CD14-positive monocyte (primary cell): ENCODE measurements around the gene CWC22. TPM values are rescaled to one million over a fixed set of nuclear protein-coding genes. Genes with fewer than 3 reads are reported as not detected.

ENCODE experiments used
- DNase-seq, 3 donors: peaks; one replicate each; pipeline ENCODE4 v3.0.0-alpha.2; 2011 to 2022
- H2AFZ ChIP-seq: 2 replicates; pipeline ENCODE4 v1.6.0; 2012; ENCODE audit warnings: mild to moderate bottlenecking, low read depth, low read length, inconsistent platforms; ENCODE audit not compliant: insufficient read depth, poor library complexity, severe bottlenecking
- H3K27ac ChIP-seq, 2 donors: 1 replicate in 1 of 2; 2 replicates in 1 of 2; pipeline ENCODE4 v1.5.1; 2012 to 2013; ENCODE audit warnings: low read length in 2 of 2, control low read depth in 1 of 2, inconsistent platforms in 1 of 2, low read depth in 1 of 2, mild to moderate bottlenecking in 1 of 2
- H3K27me3 ChIP-seq, 2 donors: one replicate each; pipeline versions ENCODE4 v1.6.0 to v1.6.1; 2011 to 2013; ENCODE audit warnings: low read length in 2 of 2; ENCODE audit not compliant: control insufficient read depth in 2 of 2, insufficient read depth in 2 of 2
- H3K36me3 ChIP-seq, 2 donors: replicated peaks in 1 of 2; 1 replicate in 1 of 2; 2 replicates in 1 of 2; pipeline versions ENCODE4 v1.5.1 to v1.6.1; 2012 to 2013; ENCODE audit warnings: low read length in 2 of 2, control low read depth in 1 of 2, inconsistent platforms in 1 of 2, mild to moderate bottlenecking in 1 of 2; ENCODE audit not compliant: insufficient read depth in 2 of 2, control insufficient read depth in 1 of 2
- H3K4me1 ChIP-seq, 2 donors: 1 replicate in 1 of 2; 2 replicates in 1 of 2; pipeline versions ENCODE4 v1.5.1 to v1.6.1; 2012 to 2013; ENCODE audit warnings: low read length in 2 of 2, control low read depth in 1 of 2, inconsistent platforms in 1 of 2, mild to moderate bottlenecking in 1 of 2, moderate library complexity in 1 of 2; ENCODE audit not compliant: insufficient read depth in 2 of 2, control insufficient read depth in 1 of 2
- H3K4me2 ChIP-seq: replicated peaks from 2 replicates; pipeline ENCODE3; 2012; ENCODE audit warnings: low read length, moderate library complexity, mild to moderate bottlenecking; ENCODE audit not compliant: poor library complexity, severe bottlenecking; ENCODE audit errors: extremely low read depth
- H3K4me3 ChIP-seq, 3 experiments: fragments of 200-600 bp in 1 of 3; sonication (generic) in 1 of 3; replicated peaks in 1 of 3; 1 replicate in 2 of 3; 2 replicates in 1 of 3; pipeline ENCODE4 v1.5.1; 2011 to 2013; ENCODE audit warnings: low read length in 3 of 3, mild to moderate bottlenecking in 3 of 3, control low read depth in 2 of 3, low read depth in 2 of 3, inconsistent platforms in 1 of 3, moderate library complexity in 1 of 3
- H3K79me2 ChIP-seq: 2 replicates; pipeline ENCODE4 v1.6.0; 2012; ENCODE audit warnings: mild to moderate bottlenecking, control low read depth, inconsistent platforms, low read length, moderate library complexity; ENCODE audit not compliant: insufficient read depth
- H3K9ac ChIP-seq: 2 replicates; pipeline ENCODE4 v1.6.0; 2017; ENCODE audit warnings: low read length, mild to moderate bottlenecking; ENCODE audit not compliant: insufficient read depth, poor library complexity, severe bottlenecking
- H3K9me3 ChIP-seq, 2 donors: replicated peaks in 1 of 2; 1 replicate in 1 of 2; 2 replicates in 1 of 2; pipeline versions ENCODE4 v1.5.1 to v1.6.1; 2012 to 2013; ENCODE audit warnings: low read length in 2 of 2, control low read depth in 1 of 2; ENCODE audit not compliant: control insufficient read depth in 1 of 2, insufficient read depth in 1 of 2
- H4K20me1 ChIP-seq: 2 replicates; pipeline ENCODE4 v1.6.0; 2012; ENCODE audit warnings: mild to moderate bottlenecking, low read length, control low read depth, moderate library complexity; ENCODE audit not compliant: insufficient read depth
- H3K27ac Mint-ChIP-seq, 7 donors: one replicate each; pipeline ENCODE4 v1.8.0; 2020; ENCODE audit warnings: mild to moderate bottlenecking in 7 of 7, mixed read lengths in 7 of 7, moderate library complexity in 6 of 7, inconsistent platforms in 2 of 7
- H3K27me3 Mint-ChIP-seq, 3 donors: one replicate each; pipeline ENCODE4 v1.8.0; 2021 to 2022; ENCODE audit warnings: low read depth in 3 of 3, mild to moderate bottlenecking in 3 of 3, mixed read lengths in 3 of 3, moderate library complexity in 3 of 3, inconsistent platforms in 1 of 3
- H3K36me3 Mint-ChIP-seq, 2 donors: one replicate each; pipeline ENCODE4 v1.8.0; 2020; ENCODE audit warnings: mixed read lengths in 2 of 2, inconsistent platforms in 1 of 2, mild to moderate bottlenecking in 1 of 2
- H3K4me1 Mint-ChIP-seq: one replicate; pipeline ENCODE4 v1.8.0; 2020; ENCODE audit warnings: mild to moderate bottlenecking, mixed read lengths
- H3K4me3 Mint-ChIP-seq, 2 donors: one replicate each; pipeline ENCODE4 v1.8.0; 2020; ENCODE audit warnings: mild to moderate bottlenecking in 2 of 2, mixed read lengths in 2 of 2, moderate library complexity in 1 of 2
- H3K9me3 Mint-ChIP-seq, 7 donors: one replicate each; pipeline ENCODE4 v1.8.0; 2020 to 2022; ENCODE audit warnings: mixed read lengths in 7 of 7, mild to moderate bottlenecking in 6 of 7, moderate library complexity in 6 of 7, inconsistent platforms in 2 of 7
- WGBS: methylation state at CpG from one replicate; pipeline ENCODE4 v1.1.5; 2013; ENCODE audit warnings: missing lambda C conversion rate; ENCODE audit not compliant: insufficient coverage; 5-methylcytosine and 5-hydroxymethylcytosine counted together
- intact Hi-C, 2 donors: fragments of 100-400 bp; cut with micrococcal nuclease; formaldehyde crosslinking; loops; one replicate each; pipeline versions ENCODE4 v1.15.0 to v1.15.1; 2023
- polyA plus RNA-seq, 3 donors: library from polyadenylated mRNA; depleted of rRNA in 1 of 3; unstranded in 2 of 3; stranded (reverse) in 1 of 3; fragments of 300-500 nt in 2 of 3; fragments of >200 nt in 1 of 3; fragmentation: Illumina TruSeq in 2 of 3; gene quantifications; 1 replicate in 2 of 3; 2 replicates in 1 of 3; pipeline ENCODE4 v1.2.3, GENCODE V29; 2012 to 2021
- TF ChIP-seq, protein P1 (sequence below): fragments of 200-600 bp; IDR thresholded peaks from one replicate; pipeline ENCODE4 v1.8.0; 2022; ENCODE audit warnings: antibody characterized with exemption, mild to moderate bottlenecking

Gene CWC22
- polyA plus RNA-seq, 3 donors: 4.4 to 14.9 (median 9.5) TPM

GRCh38 chr2:179987916-179988315 lies 19.2 kb downstream of the CWC22 start:
- WGBS: no CpG with 5 or more reads among the region's 1 CpG
- Mint-ChIP-seq H3K9me3 (no peaks in the 10 kb centered on the region), H3K36me3 (peaks cover 73 to 76% of the 10 kb centered on the region in 2 donors), H3K4me1 (peaks cover 3% of the 10 kb centered on the region), H3K4me3 (no peak overlapping the region), H3K27me3 (no peaks in the 10 kb centered on the region), H3K27ac (no peak overlapping the region)
- no peak overlapping the region for H3K4me3 ChIP-seq
- H3K4me1 ChIP-seq: no peaks in the 10 kb centered on the region
- H3K27me3 ChIP-seq: no peaks in the 10 kb centered on the region
- no peak overlapping the region for H3K9ac ChIP-seq
- no peaks in the 10 kb centered on the region for H3K9me3 ChIP-seq
- no peak for DNase-seq
- peaks cover 6% of the 10 kb centered on the region for H3K79me2 ChIP-seq
- H4K20me1 ChIP-seq: peaks cover 28% of the 10 kb centered on the region
- H2AFZ ChIP-seq: no peak overlapping the region
- intact Hi-C loops: no loop called here
- TF ChIP-seq, protein P1, sequence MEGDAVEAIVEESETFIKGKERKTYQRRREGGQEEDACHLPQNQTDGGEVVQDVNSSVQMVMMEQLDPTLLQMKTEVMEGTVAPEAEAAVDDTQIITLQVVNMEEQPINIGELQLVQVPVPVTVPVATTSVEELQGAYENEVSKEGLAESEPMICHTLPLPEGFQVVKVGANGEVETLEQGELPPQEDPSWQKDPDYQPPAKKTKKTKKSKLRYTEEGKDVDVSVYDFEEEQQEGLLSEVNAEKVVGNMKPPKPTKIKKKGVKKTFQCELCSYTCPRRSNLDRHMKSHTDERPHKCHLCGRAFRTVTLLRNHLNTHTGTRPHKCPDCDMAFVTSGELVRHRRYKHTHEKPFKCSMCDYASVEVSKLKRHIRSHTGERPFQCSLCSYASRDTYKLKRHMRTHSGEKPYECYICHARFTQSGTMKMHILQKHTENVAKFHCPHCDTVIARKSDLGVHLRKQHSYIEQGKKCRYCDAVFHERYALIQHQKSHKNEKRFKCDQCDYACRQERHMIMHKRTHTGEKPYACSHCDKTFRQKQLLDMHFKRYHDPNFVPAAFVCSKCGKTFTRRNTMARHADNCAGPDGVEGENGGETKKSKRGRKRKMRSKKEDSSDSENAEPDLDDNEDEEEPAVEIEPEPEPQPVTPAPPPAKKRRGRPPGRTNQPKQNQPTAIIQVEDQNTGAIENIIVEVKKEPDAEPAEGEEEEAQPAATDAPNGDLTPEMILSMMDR: no peak
- no peak overlapping the region for H3K4me2 ChIP-seq
- peaks cover 78 to 96% of the 10 kb centered on the region in 2 donors for H3K36me3 ChIP-seq
- no peak overlapping the region for H3K27ac ChIP-seq

GRCh38 chr2:179985163-179985820 lies 21.8 kb downstream of the CWC22 start:
- peaks cover under 1% of the 10 kb centered on the region for H3K4me1 Mint-ChIP-seq
- Histone ChIP-seq H3K9me3 (no peaks in the 10 kb centered on the region), H2AFZ (no peak overlapping the region), H3K4me1 (no peaks in the 10 kb centered on the region), H3K4me2 (no peak overlapping the region), H4K20me1 (peaks cover 3% of the 10 kb centered on the region), H3K27ac (no peak overlapping the region), H3K9ac (no peak overlapping the region), H3K36me3 (peaks cover 81 to 94% of the 10 kb centered on the region in 2 donors), H3K79me2 (peaks cover 2% of the 10 kb centered on the region), H3K4me3 (no peak overlapping the region), H3K27me3 (no peaks in the 10 kb centered on the region)
- WGBS: no CpG with 5 or more reads among the region's 5 CpGs
- H3K27ac Mint-ChIP-seq: no peak overlapping the region
- no peaks in the 10 kb centered on the region for H3K9me3 Mint-ChIP-seq
- no peak for DNase-seq
- intact Hi-C loops: no loop called here
- no peak overlapping the region for H3K4me3 Mint-ChIP-seq
- H3K27me3 Mint-ChIP-seq: no peaks in the 10 kb centered on the region
- H3K36me3 Mint-ChIP-seq: peaks cover 72 to 73% of the 10 kb centered on the region in 2 donors
- TF ChIP-seq, protein P1: no peak
